Activated naive CD4-positive, alpha-beta T cell (primary cell): ENCODE results near the gene CPM.
A peak's percentile ranks its signal among the peaks of the same experiment; 100 is the strongest.

ENCODE experiments used
- DNase-seq, 4 experiments: peaks; one replicate each; lab custom pipeline; 2025; lab: John Stamatoyannopoulos, UW

The CPM gene

GRCh38 chr12:68932961-68933893 is at the start of gene CPM:
Gene CPM, minus strand, starts transcription at chr12:68933171. Its CDS starts 334 bp downstream, at chr12:68932837.
- peak; percentile 23 to 65 (median 26) for DNase-seq

DNA sequence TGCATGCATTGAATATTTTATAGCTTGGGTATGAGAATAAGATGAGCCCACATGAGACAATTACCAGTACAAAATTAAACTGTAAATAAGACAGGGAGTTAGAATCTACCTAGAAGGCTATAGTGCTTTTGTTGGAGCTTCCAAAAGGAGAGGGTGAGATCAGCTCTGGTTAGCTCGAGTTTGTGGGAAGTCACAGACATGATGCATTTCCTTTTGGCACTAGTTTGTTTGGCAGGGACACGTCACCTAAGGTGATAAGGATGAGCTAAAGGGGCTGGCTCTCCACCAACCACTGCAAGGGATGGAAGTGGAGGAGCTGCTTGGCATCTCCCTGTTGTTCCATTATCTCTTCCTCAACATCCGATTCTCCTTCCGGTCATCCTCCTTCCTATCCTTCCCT is 48.5 kb upstream of the CPM start:
- DNase-seq: no peak

GRCh38 chr12:68980476-68981212 is 47.7 kb upstream of the CPM start:
- no peak for DNase-seq

- no peak for DNase-seq
Measured at GRCh38 chr12:68978678-68979077, 45.7 kb upstream of the CPM start.

DNA sequence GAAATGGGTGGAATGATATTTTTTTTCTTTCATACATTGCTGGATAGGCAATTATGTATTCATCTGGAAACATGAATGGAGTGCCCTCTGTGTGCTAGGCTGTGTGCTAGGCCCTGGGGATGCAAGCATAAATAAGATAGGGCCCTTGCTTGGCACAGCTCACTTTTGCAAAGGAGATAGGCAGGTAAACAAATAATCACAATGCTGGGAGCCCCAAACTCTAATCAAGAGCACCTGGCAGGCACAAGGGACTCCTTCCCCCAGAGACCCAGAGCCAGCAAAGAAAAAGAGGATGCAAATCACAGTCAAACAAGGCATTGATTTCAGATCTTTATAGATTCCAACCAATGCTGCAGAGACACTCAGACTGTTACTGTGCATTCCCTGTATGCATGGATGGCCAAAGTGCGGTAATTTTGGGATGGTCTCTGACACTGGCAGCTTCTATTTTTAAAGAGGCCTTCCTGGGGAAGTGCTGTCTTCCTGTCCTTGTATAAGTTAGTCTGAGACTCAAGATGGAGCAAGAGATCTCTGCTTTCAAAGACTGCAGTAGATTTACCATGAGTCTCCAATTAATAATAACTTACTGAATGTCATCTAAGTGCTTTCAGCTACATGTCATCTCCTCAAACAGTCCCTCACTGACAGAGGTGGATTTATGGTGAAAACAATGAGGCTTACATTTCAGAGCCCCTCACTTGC is 45.1 kb upstream of the CPM start:
- DNase-seq: no peak

DNA sequence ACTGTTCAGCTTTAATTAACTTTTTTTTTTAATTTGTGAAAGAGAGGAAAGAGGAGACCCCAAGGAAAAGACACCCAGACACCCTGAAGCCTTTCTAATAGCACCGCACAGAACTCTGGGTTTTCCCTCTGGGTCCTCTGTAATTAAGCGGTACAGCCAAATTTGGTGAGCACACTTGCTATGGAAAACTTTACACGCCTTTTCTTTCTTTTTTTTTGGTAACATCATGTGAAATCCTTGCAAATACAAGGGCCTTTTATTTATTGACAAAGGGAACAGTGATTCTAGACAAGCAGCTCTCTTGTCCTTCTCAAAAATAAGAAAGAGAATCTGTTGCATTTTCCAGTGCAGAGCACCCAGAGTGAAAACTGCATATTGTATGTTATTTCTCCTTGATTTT is 44.4 kb upstream of the CPM start:
- no peak for DNase-seq

DNA sequence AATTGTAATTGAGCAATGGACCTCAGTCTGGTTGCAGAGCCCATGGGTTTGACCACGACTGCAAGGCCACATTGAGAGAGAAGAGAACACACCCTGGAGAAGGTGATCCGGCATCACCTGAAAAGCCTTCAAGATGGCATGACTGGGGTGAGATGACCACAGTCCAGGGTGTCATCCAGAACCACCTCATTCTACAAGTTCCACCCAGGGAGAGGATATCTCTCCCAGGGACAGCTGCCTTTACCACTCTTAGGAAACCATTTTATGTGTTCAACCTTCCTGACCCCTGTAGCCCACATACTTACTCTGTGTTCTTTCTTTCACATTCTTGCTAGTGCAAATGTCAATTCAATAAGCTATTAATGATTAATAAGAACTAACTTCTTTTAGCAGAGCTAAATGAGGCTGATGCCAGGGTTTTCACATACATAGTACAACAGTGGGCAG is 43.4 kb upstream of the CPM start:
- DNase-seq: no peak

DNA sequence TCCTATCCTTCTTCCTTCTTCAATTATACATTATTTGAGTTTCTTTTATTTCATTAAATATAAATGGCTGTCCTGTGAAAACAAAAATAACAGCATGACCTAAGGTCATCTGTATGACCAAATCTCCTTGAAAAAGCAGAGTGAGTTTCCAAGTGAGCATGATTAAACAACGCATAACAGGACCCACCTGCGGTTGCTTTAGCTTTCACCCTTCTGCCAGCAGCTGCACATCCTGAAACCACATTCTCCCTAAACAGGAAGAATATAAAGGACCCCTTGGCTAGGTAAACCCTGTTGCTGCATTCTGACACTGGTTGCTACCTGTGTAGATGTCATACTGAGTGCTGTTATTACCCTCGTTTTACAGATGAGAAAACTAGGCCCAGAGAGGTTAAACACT is 42.8 kb upstream of the CPM start:
- no peak for DNase-seq

DNA sequence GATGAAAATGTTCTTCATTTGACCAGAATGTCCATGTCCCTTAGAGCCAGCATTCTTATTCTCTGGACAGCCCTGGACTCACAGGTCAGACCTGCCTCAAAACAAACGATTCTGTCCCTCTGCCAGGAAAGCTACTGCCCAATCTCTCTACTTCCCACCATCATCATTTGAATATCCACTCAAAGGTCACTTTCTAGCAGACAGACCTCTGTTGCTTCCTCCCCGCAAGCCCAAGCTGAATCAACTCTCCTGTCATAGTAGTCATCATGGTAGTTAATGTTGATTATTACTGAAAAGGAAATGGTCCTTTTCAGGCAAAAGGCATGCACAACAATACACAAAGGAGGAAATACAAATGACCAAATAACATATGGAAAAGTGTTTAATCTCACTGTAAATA is 39.6 kb upstream of the CPM start:
- DNase-seq: no peak

- DNase-seq: no peak
Measured at GRCh38 chr12:68971404-68971803, 38.4 kb upstream of the CPM start.

DNA sequence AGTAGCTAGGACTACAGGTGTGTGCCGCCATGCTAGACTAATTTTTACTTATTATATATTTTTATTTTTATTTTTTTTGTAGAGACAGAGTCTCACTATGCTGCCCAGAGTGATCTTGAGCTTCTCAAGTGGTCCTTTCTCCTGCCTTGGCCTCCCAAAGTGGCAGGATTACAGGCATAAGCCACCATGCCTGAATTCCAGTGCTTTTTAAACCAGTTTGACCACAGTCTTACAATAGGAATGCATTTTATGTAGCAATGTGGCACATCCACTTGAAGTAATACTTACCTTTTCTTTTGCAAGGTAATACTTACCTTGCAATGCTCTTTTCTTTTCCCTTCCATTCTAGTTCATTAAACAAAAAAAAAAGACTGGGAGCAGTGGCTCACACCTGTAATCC is 38.0 kb upstream of the CPM start:
- DNase-seq: no peak

DNA sequence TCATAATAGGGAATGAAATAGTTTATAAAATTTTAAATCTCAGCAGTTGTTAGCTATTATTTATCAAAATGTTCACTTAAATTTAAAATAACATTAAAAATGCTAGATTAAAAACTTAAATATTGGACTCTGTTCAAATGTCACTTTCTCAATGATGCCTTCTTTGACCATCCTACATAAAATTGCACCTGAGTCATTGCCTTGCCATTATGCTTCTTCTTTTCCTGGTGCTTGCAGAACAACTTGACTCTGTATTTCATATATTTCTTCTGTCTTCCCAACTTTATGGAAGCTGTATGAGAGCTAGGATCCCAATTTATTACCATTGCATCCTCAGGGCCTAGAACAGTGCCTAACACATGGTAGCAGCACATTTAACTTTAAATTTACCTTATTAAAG is 37.3 kb upstream of the CPM start:
- DNase-seq: no peak

DNA sequence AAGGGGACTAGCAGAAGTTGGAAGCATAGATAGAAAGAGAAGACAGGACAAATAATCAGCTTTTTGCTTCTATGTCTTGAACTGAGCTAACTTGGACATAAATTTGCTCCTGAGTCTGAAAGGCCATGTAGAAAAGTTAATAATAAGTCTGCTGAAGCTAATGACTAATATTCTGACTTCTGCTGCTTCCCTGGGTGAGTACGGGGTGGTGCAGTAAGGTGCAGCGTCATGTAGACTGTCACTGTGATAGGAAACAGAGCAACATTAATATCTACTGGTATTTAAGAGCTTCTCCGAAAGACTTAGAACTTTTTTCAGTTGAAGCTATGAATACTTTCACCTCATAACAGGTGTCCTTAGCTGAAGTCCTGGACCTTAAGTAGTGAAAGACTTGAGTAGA is 34.1 kb upstream of the CPM start:
- DNase-seq: no peak

DNA sequence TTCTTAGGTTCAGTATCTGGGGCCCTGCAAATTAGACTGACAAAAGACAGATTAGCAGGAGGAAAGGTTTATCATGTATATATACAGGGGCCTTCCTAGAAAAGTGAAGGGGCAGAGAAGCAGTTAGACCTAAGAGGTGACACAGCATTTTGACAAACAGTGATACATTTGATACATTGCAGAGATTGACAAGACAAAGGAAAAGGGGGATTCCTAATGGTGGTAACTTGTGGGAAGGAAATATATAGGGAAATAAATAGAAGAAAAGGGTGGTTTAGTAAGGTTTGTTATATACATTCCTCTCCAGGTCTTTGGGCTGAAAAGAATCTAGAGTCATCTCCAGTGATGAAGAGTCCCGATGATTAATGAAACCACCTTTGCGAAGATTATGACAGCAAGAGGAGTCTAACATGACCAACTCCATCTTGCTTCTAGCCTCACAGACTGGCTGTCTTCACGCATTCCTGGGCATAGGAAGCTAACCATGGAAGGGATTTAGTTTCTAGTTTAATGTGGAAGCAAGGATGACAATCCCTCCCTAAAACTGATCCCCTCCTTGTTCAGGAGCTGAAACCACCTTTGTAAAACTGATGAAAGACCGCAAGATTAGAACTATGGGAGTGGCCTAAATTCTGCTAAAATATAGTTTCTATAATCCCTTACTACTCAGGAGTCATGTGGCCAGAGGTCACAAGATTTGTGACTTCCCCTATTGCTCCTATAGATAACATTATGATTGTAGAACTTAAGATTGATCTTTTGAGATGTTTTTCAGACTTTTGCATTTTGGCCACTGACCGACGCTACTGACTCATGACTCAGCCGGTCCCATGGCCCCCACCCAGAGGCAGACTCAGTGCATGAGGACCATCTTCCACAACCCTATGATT is 31.1 kb upstream of the CPM start:
- no peak for DNase-seq

DNA sequence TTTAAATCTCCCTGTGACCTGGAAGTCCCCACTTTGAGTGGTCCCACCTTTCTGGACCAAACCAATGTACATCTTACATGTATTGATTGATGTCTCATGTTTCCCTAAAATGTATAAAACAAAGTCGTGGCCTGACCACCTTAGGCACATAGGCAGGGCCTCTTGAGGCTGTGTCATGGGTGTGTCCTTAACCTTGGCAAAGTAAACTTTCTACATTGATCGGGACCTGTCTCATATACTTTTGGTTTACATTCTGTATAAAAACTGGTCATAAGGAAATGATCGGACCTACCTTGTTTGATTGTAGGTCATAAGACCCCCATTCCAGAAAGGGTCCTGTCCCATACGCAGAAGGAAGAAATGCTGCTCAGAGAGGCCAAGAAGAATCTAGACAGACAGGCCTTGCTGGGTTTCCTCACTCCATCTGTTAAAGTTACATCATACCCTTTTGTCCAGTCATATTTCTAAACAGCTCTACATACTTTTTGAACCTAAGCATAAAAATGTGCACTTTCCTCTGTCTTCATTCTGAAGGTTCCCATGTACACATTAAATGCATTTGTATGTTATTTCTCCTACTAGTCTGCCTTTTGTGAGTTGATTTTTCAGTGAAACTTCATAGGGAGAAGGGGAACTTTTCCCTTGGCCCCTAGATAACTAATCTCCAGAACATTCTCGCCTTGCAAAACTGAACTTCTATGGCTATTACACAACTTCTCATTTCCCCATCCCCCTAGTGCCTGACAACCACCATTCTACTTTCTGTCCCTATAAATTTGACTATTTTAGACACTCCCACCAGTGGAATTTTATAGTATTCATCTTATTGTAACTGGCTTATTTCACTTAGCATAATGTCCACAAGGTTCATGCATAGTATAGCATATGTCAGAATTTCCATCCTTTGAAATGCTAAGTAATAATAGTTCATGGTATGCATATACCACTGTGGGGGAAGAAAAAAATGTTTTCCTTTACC is 30.2 kb upstream of the CPM start:
- no peak for DNase-seq

DNA sequence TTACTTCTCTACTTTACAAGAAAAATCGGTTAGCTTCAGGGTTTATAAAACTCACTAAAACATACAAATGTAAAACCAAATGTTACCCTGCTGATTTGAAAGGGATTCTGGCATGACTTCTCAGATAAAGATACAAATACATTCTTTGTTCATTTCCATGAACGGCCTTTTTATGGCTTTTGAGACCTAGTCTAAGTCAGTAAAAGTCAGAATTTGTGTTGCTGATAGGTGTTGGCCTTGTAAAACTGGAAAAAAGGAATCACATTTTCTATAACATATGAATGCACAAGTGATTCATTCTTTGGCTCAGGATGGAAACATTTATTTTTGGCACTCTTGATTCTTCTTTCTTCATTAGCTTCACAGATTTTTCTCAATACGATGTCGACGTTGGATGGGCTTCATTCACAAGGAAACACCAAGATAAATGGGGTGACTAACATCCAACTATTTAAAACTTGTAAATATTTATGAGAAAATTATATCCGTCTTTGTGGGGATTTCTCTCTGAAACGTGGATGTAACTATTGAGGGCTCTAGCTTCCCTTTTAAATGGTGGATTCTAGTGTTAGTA is 27.0 kb upstream of the CPM start:
- DNase-seq: no peak

DNA sequence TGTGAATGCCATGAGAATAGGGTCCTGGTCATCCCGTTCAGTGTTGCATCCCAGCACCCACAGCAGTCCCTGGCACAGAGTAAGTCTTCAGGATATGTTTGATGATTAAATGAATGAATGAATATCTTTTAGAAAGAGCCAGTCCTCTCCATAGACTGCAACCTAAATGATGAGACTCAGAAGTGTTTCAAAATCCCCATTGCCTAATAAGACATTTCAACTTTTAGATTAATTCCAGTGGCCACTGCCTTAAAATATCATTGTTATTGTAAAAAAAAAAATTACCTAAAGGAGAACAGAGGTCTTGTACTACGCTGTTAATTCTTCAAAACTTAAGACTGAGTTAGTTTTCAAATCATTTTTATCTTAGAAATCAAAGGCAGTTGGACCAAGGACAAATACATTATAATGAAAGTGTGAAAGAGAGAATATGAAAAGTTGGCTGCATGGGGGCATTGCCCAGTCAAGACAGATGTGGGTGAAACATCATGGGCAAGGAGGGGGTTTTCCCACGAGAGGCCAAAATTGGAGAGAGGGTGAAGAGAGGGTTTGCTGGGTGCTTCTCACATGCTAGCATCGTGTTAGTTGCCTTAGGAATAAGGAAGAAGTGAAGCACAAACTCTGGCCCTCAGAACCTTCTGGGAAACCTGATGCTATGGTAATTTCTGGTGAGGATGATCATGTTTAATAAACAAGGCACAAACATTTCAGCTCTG is 26.3 kb upstream of the CPM start:
- no peak for DNase-seq

DNA sequence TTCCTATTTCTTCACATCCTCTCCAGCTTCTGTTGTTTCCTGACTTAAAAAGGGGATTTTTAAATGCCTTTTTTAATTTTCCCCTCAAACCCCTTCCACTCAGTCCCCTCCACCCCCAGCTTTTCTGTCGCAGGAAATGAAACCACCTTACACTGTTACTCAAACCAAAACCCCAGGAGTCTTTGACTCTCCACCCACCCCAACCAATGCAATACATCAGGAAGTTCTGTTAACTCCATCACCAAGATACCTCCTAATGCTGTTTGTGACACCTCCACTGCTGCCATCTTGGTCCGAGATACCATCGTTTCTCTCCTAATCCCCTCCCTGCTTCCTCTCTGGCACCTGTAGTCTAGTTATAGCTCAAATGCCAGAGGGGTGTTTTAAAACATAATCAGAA is 25.4 kb upstream of the CPM start:
- no peak for DNase-seq

GRCh38 chr12:68957273-68957672 is 24.3 kb upstream of the CPM start:
- DNase-seq: no peak
